Measurements from ENCODE around the gene SETD4.

Gene SETD4

GRCh38 chr21:36044056-36044455 lies 16.3 kb downstream of the SETD4 start:
- DNase-seq = no peak

GRCh38 chr21:36041910-36042309 lies 18.4 kb downstream of the SETD4 start:
- no peak for DNase-seq

GRCh38 chr21:36040389-36040788 lies 19.9 kb downstream of the SETD4 start:
- no peak for DNase-seq

- no peak for DNase-seq
Measured at GRCh38 chr21:36039861-36040260, 20.5 kb downstream of the SETD4 start.

- no peak for DNase-seq
Measured at GRCh38 chr21:36038701-36039497, 21.4 kb downstream of the SETD4 start.

- DNase-seq = no peak
Measured at GRCh38 chr21:36035381-36035791, 24.9 kb downstream of the SETD4 start.

- no peak for DNase-seq
Measured at GRCh38 chr21:36034211-36034913, 26.0 kb downstream of the SETD4 start.

GRCh38 chr21:36032647-36033406 lies 27.5 kb downstream of the SETD4 start:
- DNase-seq = no peak

- DNase-seq = no peak
Measured at GRCh38 chr21:36030581-36031189, 29.6 kb downstream of the SETD4 start.

GRCh38 chr21:36029309-36029708 lies 31.0 kb downstream of the SETD4 start:
- DNase-seq = no peak

GRCh38 chr21:36028127-36029069 lies 31.9 kb downstream of the SETD4 start:
- DNase-seq = peak; percentile 17

- DNase-seq = no peak
Measured at GRCh38 chr21:36027347-36027746, 33.0 kb downstream of the SETD4 start.

GRCh38 chr21:36024782-36025181 lies 35.5 kb downstream of the SETD4 start:
- no peak for DNase-seq

- no peak for DNase-seq
Measured at GRCh38 chr21:36023092-36023480, 37.2 kb downstream of the SETD4 start.

GRCh38 chr21:36022427-36023091 lies 37.8 kb downstream of the SETD4 start:
- no peak for DNase-seq

- DNase-seq = no peak
Measured at GRCh38 chr21:36021251-36021837, 39.0 kb downstream of the SETD4 start.

GRCh38 chr21:36015045-36015444 lies 45.3 kb downstream of the SETD4 start:
- no peak for DNase-seq

GRCh38 chr21:36010801-36011200 lies 49.5 kb downstream of the SETD4 start:
- DNase-seq = no peak

- DNase-seq = no peak
Measured at GRCh38 chr21:36008505-36008904, 51.8 kb downstream of the SETD4 start.

GRCh38 chr21:36005879-36006400 lies 54.4 kb downstream of the SETD4 start:
- no peak for DNase-seq

- no peak for DNase-seq
Measured at GRCh38 chr21:36005018-36005417, 55.3 kb downstream of the SETD4 start.

Measured in NCI-H1417 treated with DMSO at 0.1 percent for 48 hours (cell line).